K562 (cell line): ENCODE measurements around the gene TMEM151A. TPM values are rescaled to one million over a fixed set of nuclear protein-coding genes. Genes with fewer than 3 reads are reported as not detected.
A peak's percentile ranks its signal among the peaks of the same experiment; 100 is the strongest.

ENCODE experiments used
- CBFB ChIP-seq: sonication (generic); formaldehyde crosslinking; IDR thresholded peaks from 2 replicates; pipeline ENCODE4 v1.4.0; 2020; ENCODE audit warnings: mild to moderate bottlenecking, missing genetic modification reagents
- CCNT2 ChIP-seq: IDR thresholded peaks from 2 replicates; pipeline ENCODE4 v1.6.1; 2011; ENCODE audit warnings: borderline replicate concordance, low read depth, mild to moderate bottlenecking, moderate library complexity, mixed read lengths, low read length; ENCODE audit not compliant: insufficient read length; ENCODE audit errors: extremely low read depth
- E2F3 ChIP-seq: fragments of 250-450 bp; sonication (Bioruptor Pico); IDR thresholded peaks from 2 replicates; pipeline ENCODE4 v1.4.0; 2020; ENCODE audit warnings: mild to moderate bottlenecking
- ESRRA ChIP-seq: fragments of 450-650 bp; IDR thresholded peaks from 2 replicates; pipeline ENCODE4 v1.6.1; 2014; ENCODE audit warnings: low read depth, mild to moderate bottlenecking, moderate library complexity, borderline replicate concordance
- HSF4 ChIP-seq: fragments of 250-450 bp; sonication (Bioruptor Pico); IDR thresholded peaks from 2 replicates; pipeline ENCODE4 v2.1.2; 2022; ENCODE audit warnings: mild to moderate bottlenecking, moderate library complexity, borderline replicate concordance
- NKRF ChIP-seq: fragments of 450-650 bp; IDR thresholded peaks from 2 replicates; pipeline ENCODE4 v1.6.1; 2016; ENCODE audit warnings: borderline replicate concordance
- PATZ1 ChIP-seq: fragments of 250-450 bp; sonication (Bioruptor Pico); IDR thresholded peaks from 2 replicates; pipeline ENCODE4 v1.5.0; 2020; ENCODE audit warnings: mild to moderate bottlenecking, borderline replicate concordance
- PYGO2 ChIP-seq: fragments of 450-650 bp; IDR thresholded peaks from 2 replicates; pipeline ENCODE4 v1.6.1; 2016; ENCODE audit warnings: mild to moderate bottlenecking, missing genetic modification characterization, moderate library complexity, missing compliant biosample characterization
- ZFPM2 ChIP-seq: fragments of 250-450 bp; sonication (Bioruptor Pico); IDR thresholded peaks from 2 replicates; pipeline ENCODE4 v1.5.1; 2022; ENCODE audit warnings: mild to moderate bottlenecking
- ZNF707 ChIP-seq: fragments of 250-450 bp; sonication (Bioruptor Pico); conservative IDR thresholded peaks from 2 replicates; pipeline ENCODE4 v1.8.0; 2022; ENCODE audit warnings: inconsistent platforms, mild to moderate bottlenecking, moderate library complexity
- polyA plus RNA-seq, 8 experiments: library from polyadenylated mRNA; depleted of rRNA in 4 of 8; stranded (reverse) in 5 of 8; unstranded in 3 of 8; fragments of >200 nt; fragmentation: Nextera tagmentation in 2 of 8; fragmentation: Illumina TruSeq in 1 of 8; extraction: Ambion mirVana in 2 of 8; extraction: Trizol in 1 of 8; gene quantifications; 2 replicates each; pipeline versions ENCODE4 v1.2.1 to v1.2.3, GENCODE V29; 2011 to 2014; ENCODE audit warnings: inconsistent platforms in 1 of 8, missing spikeins in 1 of 8
- total RNA-seq, 7 experiments: library from RNA; depleted of rRNA in 6 of 7; stranded (reverse); fragments of >200 nt in 6 of 7; fragmentation: Illumina TruSeq in 2 of 7; extraction: Trizol in 2 of 7; gene quantifications; 2 replicates each; pipeline versions ENCODE4 v1.2.1 to v1.2.3, GENCODE V29; 2011 to 2021; ENCODE audit warnings: low replicate concordance in 1 of 7
- TF ChIP-seq, protein P1 (sequence below): sonication (generic); formaldehyde crosslinking; IDR thresholded peaks from 2 replicates; pipeline ENCODE4 v1.8.0; 2022; ENCODE audit warnings: mild to moderate bottlenecking, missing genetic modification reagents
- TF ChIP-seq, protein P2 (sequence below): fragments of 250-450 bp; sonication (Bioruptor Pico); IDR thresholded peaks from 2 replicates; pipeline ENCODE4 v1.5.0; 2021

Gene TMEM151A
- total and polyA plus RNA-seq, 9 of the 15 experiments (the other 6 are each of a cell fraction or from before 2014, with no cell fraction given), result not detected

GRCh38 chr11:66289548-66290329 lies 2.0 kb upstream of the TMEM151A start (continued):
- TF ChIP-seq NKRF, result peak; percentile 98
- TF ChIP-seq E2F3 (CRISPR knock-in tag), result no peak
- TF ChIP-seq PATZ1 (CRISPR knock-in tag), result no peak
- no peak for TF ChIP-seq HSF4 (CRISPR knock-in tag)
- no peak for TF ChIP-seq ESRRA
- TF ChIP-seq, protein P1, sequence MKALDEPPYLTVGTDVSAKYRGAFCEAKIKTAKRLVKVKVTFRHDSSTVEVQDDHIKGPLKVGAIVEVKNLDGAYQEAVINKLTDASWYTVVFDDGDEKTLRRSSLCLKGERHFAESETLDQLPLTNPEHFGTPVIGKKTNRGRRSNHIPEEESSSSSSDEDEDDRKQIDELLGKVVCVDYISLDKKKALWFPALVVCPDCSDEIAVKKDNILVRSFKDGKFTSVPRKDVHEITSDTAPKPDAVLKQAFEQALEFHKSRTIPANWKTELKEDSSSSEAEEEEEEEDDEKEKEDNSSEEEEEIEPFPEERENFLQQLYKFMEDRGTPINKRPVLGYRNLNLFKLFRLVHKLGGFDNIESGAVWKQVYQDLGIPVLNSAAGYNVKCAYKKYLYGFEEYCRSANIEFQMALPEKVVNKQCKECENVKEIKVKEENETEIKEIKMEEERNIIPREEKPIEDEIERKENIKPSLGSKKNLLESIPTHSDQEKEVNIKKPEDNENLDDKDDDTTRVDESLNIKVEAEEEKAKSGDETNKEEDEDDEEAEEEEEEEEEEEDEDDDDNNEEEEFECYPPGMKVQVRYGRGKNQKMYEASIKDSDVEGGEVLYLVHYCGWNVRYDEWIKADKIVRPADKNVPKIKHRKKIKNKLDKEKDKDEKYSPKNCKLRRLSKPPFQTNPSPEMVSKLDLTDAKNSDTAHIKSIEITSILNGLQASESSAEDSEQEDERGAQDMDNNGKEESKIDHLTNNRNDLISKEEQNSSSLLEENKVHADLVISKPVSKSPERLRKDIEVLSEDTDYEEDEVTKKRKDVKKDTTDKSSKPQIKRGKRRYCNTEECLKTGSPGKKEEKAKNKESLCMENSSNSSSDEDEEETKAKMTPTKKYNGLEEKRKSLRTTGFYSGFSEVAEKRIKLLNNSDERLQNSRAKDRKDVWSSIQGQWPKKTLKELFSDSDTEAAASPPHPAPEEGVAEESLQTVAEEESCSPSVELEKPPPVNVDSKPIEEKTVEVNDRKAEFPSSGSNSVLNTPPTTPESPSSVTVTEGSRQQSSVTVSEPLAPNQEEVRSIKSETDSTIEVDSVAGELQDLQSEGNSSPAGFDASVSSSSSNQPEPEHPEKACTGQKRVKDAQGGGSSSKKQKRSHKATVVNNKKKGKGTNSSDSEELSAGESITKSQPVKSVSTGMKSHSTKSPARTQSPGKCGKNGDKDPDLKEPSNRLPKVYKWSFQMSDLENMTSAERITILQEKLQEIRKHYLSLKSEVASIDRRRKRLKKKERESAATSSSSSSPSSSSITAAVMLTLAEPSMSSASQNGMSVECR (CRISPR knock-in tag), result peak; percentile 98
- TF ChIP-seq, protein P2, sequence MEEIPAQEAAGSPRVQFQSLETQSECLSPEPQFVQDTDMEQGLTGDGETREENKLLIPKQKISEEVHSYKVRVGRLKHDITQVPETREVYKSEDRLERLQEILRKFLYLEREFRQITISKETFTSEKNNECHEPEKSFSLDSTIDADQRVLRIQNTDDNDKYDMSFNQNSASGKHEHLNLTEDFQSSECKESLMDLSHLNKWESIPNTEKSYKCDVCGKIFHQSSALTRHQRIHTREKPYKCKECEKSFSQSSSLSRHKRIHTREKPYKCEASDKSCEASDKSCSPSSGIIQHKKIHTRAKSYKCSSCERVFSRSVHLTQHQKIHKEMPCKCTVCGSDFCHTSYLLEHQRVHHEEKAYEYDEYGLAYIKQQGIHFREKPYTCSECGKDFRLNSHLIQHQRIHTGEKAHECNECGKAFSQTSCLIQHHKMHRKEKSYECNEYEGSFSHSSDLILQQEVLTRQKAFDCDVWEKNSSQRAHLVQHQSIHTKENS, result no peak
- peak; percentile 7; the same call in 1 of the 2 replicates for TF ChIP-seq CBFB (CRISPR knock-in tag)
- no peak for TF ChIP-seq ZFPM2
- no peak for TF ChIP-seq ZNF707 (CRISPR knock-in tag)
- TF ChIP-seq CCNT2, result peak; percentile 20
- no peak for TF ChIP-seq PYGO2 (tag)
